GM12874 (cell line): ENCODE data around the gene SNX9.

Experiments
- TF ChIP-seq, protein P1 (sequence below): IDR thresholded peaks from 2 replicates; pipeline ENCODE4 v1.5.1; 2011; ENCODE audit warnings: low read depth, mild to moderate bottlenecking, control low read depth, low read length, moderate library complexity; ENCODE audit not compliant: insufficient read depth

The SNX9 gene

GRCh38 chr6:157976345-157977175 is 153.5 kb downstream of the SNX9 start:
- TF ChIP-seq, protein P1, sequence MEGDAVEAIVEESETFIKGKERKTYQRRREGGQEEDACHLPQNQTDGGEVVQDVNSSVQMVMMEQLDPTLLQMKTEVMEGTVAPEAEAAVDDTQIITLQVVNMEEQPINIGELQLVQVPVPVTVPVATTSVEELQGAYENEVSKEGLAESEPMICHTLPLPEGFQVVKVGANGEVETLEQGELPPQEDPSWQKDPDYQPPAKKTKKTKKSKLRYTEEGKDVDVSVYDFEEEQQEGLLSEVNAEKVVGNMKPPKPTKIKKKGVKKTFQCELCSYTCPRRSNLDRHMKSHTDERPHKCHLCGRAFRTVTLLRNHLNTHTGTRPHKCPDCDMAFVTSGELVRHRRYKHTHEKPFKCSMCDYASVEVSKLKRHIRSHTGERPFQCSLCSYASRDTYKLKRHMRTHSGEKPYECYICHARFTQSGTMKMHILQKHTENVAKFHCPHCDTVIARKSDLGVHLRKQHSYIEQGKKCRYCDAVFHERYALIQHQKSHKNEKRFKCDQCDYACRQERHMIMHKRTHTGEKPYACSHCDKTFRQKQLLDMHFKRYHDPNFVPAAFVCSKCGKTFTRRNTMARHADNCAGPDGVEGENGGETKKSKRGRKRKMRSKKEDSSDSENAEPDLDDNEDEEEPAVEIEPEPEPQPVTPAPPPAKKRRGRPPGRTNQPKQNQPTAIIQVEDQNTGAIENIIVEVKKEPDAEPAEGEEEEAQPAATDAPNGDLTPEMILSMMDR = no peak

- TF ChIP-seq, protein P1 = no peak
Observed at GRCh38 chr6:157977176-157977804, 154.2 kb downstream of the SNX9 start.

DNA sequence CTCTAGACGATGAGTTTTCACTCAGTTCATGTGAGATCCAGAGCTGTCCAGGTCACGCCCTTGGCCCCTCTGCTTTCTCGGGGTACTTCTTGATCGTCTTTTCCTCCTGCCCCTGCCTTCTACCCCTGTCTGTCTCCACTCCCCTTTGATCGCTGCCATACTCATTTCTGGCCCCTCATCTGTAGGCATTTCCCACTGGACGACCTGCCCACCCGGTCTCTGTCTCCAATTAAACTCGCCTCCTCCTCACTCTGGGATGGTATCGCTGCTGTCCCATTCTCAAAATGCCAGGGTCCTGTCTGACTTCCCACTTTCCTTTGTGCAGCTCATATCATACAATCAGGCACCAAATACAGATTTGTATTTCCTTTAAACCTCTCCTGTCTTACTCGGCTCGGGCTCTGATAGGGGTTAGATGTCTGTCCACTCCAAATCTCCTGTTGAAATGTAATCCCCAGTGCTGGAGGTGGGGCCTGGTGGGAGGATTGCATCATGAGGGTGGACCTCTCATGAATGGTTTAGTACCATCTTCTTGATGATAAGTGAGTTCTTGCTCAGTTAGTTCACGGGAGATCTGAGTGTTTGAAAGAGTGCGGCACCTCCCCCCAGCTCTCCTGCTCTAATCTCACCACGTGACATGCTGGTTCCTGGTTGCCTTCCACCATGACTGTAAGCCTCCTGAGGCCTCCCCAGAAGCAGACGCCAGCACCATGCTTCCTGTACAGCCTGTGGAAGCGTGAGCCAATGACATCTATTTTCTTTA is 155.2 kb downstream of the SNX9 start:
- TF ChIP-seq, protein P1 = no peak

- TF ChIP-seq, protein P1 = no peak
Observed at GRCh38 chr6:157980288-157981131, 157.5 kb downstream of the SNX9 start.

DNA sequence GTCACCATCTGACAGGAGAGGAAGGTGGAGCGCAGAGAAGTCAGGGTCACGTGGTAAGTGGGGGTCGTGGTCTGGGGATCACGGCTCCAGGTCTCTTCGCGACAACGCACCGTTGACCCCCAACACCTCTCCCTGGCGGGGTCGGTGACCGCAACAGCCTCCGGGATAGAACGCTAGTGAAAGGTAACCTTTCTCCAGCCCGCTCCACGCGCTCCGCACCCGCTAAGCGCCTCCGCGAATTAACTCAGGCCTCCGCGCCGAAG is 158.0 kb downstream of the SNX9 start:
- TF ChIP-seq, protein P1 = no peak

- TF ChIP-seq, protein P1 = peak; percentile 61
Observed at GRCh38 chr6:157981395-157982101, 158.5 kb downstream of the SNX9 start, which contains the start of gene SYNJ2. TSS of gene SYNJ2 (plus strand) at chr6:157981863. CDS start at chr6:157981962, 99 bp downstream.
